ENCODE measurements around the gene OPRD1. TPM values are rescaled to one million over a fixed set of nuclear protein-coding genes. Genes with fewer than 3 reads are reported as not detected.

Gene OPRD1
- total and polyA plus RNA-seq, 2 experiments from 2014 or later = 0.07 to 0.08 TPM

DNA sequence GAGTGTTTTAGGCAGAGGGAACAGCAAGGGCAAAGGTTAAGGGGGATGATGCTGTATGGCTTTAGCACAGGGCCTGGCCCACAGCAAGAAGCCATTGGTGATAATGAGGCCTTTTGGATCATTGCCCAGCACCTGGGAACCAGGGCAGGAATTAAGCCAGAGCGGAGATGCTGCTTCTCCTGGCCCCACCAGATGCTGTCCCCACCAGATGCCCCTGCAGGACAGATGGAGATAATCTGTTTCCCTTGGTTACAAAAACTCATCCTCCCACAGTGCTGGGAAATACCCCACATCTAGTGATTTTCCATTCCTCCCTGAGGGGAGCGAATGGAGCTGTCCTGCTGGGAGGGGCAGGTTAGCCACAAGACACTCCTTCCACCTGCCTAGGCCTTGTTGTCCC, 18.8 kb downstream of the OPRD1 start:
- WGBS (ENCODE audit: low lambda C conversion rate, missing lambda C conversion rate) = 73% methylated on average over 2 of the region's 2 CpGs

GRCh38 chr1:28832966-28833365, 21.0 kb downstream of the OPRD1 start:
- Histone ChIP-seq H3K4me1 (ENCODE audit: insufficient read depth) (no peaks in the 10 kb centered on the region), H3K9me3 (ENCODE audit: low read depth) (no peaks in the 10 kb centered on the region), H3K27me3 (no peaks in the 10 kb centered on the region), H3K79me2 (no peaks in the 10 kb centered on the region), H3K9me2 (replicated peaks; ENCODE audit: insufficient read depth) (no peaks in the 10 kb centered on the region), H3K36me3 (replicated peaks; ENCODE audit: insufficient read depth, low read depth) (no peaks in the 10 kb centered on the region), H3K27ac (no peak overlapping the region), H3K4me3 (no peak overlapping the region), H4K20me1 (ENCODE audit: insufficient read depth, poor library complexity, severe bottlenecking) (no peaks in the 10 kb centered on the region), H2AFZ (no peak overlapping the region), H3K4me2 (no peak overlapping the region)
- 78% methylated on average over 4 of the region's 4 CpGs for WGBS (ENCODE audit: low lambda C conversion rate, missing lambda C conversion rate)
- no peak for DNase-seq (ENCODE audit: low spot score)
- TF ChIP-seq EZH2 (IDR thresholded peaks at IDR 0.05; ENCODE audit: borderline replicate concordance) (no peak), CTCF (IDR thresholded peaks at IDR 0.05; ENCODE audit: poor library complexity) (no peak), EZH2phosphoT487 (IDR thresholded peaks at IDR 0.05; ENCODE audit: low read depth, severe bottlenecking, unreplicated experiment) (no peak)

More for the DNA sequence above, 18.8 kb downstream of the OPRD1 start:
- Histone ChIP-seq H3K36me3 (replicated peaks; ENCODE audit: insufficient read depth, low read depth) (no peaks in the 10 kb centered on the region), H3K4me1 (ENCODE audit: insufficient read depth) (no peaks in the 10 kb centered on the region), H3K4me3 (no peak overlapping the region), H3K9me3 (ENCODE audit: low read depth) (no peaks in the 10 kb centered on the region), H3K79me2 (no peaks in the 10 kb centered on the region), H3K27ac (no peak overlapping the region), H4K20me1 (ENCODE audit: insufficient read depth, poor library complexity, severe bottlenecking) (no peaks in the 10 kb centered on the region), H3K9me2 (replicated peaks; ENCODE audit: insufficient read depth) (no peaks in the 10 kb centered on the region), H2AFZ (no peak overlapping the region), H3K4me2 (no peak overlapping the region), H3K27me3 (no peaks in the 10 kb centered on the region)
- TF ChIP-seq CTCF (IDR thresholded peaks at IDR 0.05; ENCODE audit: poor library complexity) (no peak), EZH2phosphoT487 (IDR thresholded peaks at IDR 0.05; ENCODE audit: low read depth, severe bottlenecking, unreplicated experiment) (no peak), EZH2 (IDR thresholded peaks at IDR 0.05; ENCODE audit: borderline replicate concordance) (no peak)
- DNase-seq (ENCODE audit: low spot score) = no peak

DNA sequence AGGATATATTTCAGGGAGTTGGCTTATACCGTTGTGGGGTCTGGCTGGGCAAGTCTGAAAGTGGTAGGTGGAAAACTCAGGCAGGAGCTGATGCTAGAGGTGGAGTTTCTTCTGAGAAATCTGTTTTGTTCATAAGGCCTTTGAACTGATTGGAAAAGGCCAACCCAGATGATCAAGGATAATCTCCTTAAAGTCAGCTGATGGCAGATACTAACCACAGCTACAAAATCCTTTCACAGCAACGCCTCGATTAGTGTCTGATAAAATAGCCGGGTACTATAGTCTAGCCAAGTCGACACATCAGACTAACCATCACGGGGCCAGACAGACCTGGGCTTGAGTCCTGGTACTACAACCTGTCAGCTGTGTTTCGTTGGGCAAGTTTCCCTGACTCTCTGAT, 21.4 kb downstream of the OPRD1 start:
- H3K9me2 ChIP-seq (replicated peaks; ENCODE audit: insufficient read depth) = no peaks in the 10 kb centered on the region
- H3K4me2 ChIP-seq = no peak overlapping the region
- no peak for DNase-seq (ENCODE audit: low spot score)
- WGBS (ENCODE audit: low lambda C conversion rate, missing lambda C conversion rate) = 64% methylated on average over 7 of the region's 7 CpGs
- no peaks in the 10 kb centered on the region for H4K20me1 ChIP-seq (ENCODE audit: insufficient read depth, poor library complexity, severe bottlenecking)
- H3K27me3 ChIP-seq = no peaks in the 10 kb centered on the region
- TF ChIP-seq CTCF (IDR thresholded peaks at IDR 0.05; ENCODE audit: poor library complexity) (no peak), EZH2 (IDR thresholded peaks at IDR 0.05; ENCODE audit: borderline replicate concordance) (no peak), EZH2phosphoT487 (IDR thresholded peaks at IDR 0.05; ENCODE audit: low read depth, severe bottlenecking, unreplicated experiment) (no peak)
- no peaks in the 10 kb centered on the region for H3K4me1 ChIP-seq (ENCODE audit: insufficient read depth)
- no peak overlapping the region for H3K4me3 ChIP-seq
- H3K36me3 ChIP-seq (replicated peaks; ENCODE audit: insufficient read depth, low read depth) = no peaks in the 10 kb centered on the region
- no peak overlapping the region for H3K27ac ChIP-seq
- H3K79me2 ChIP-seq = no peaks in the 10 kb centered on the region
- H3K9me3 ChIP-seq (ENCODE audit: low read depth) = no peaks in the 10 kb centered on the region
- H2AFZ ChIP-seq = no peak overlapping the region

DNA sequence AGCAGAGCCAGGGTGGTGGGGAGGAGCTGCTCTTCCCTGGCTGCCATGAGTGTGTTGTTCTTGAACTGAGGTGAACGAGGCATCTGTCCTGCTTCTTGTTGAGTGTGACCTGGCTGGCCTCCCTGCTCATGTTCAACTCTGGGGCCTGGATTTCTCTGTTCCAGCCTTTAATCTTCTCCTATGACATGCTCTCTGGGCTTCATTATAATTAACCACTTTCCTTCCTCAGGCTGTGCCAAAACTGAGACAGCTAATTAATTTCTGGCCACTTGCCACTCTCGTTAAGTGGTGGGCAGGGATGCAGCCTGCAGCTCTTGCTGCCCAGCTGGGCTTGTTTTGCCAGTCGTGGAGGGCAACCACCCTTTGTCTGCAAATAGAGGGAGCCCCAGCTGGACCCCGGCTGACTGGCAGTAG, 23.3 kb downstream of the OPRD1 start:
- Histone ChIP-seq H4K20me1 (ENCODE audit: insufficient read depth, poor library complexity, severe bottlenecking) (no peaks in the 10 kb centered on the region), H3K79me2 (no peaks in the 10 kb centered on the region), H3K4me3 (no peak overlapping the region), H3K27me3 (no peaks in the 10 kb centered on the region), H3K9me2 (replicated peaks; ENCODE audit: insufficient read depth) (no peaks in the 10 kb centered on the region), H3K9me3 (ENCODE audit: low read depth) (no peaks in the 10 kb centered on the region), H3K4me1 (ENCODE audit: insufficient read depth) (no peaks in the 10 kb centered on the region), H3K4me2 (no peak overlapping the region), H3K27ac (no peak overlapping the region), H2AFZ (no peak overlapping the region), H3K36me3 (replicated peaks; ENCODE audit: insufficient read depth, low read depth) (no peaks in the 10 kb centered on the region)
- no peak for DNase-seq (ENCODE audit: low spot score)
- TF ChIP-seq EZH2phosphoT487 (IDR thresholded peaks at IDR 0.05; ENCODE audit: low read depth, severe bottlenecking, unreplicated experiment) (no peak), CTCF (IDR thresholded peaks at IDR 0.05; ENCODE audit: poor library complexity) (no peak)
- 64% methylated on average over 4 of the region's 4 CpGs for WGBS (ENCODE audit: low lambda C conversion rate, missing lambda C conversion rate)
